Endothelial cell of umbilical vein (primary cell): Measurements from ENCODE around the gene VPS11.

Experiments
- CTCF ChIP-seq, 2 donors: IDR thresholded peaks; 1 replicate in 1 of 2; 2 replicates in 1 of 2; pipeline ENCODE4 v1.5.1; 2011; ENCODE audit warnings: low read length in 2 of 2, mild to moderate bottlenecking in 2 of 2, moderate library complexity in 2 of 2, control low read depth in 1 of 2, inconsistent platforms in 1 of 2, low read depth in 1 of 2; ENCODE audit not compliant: insufficient read depth in 1 of 2; ENCODE audit errors: extremely low read depth in 1 of 2
- EZH2 ChIP-seq: IDR thresholded peaks from 2 replicates; pipeline ENCODE4 v1.6.1; 2012; ENCODE audit warnings: borderline replicate concordance, low read depth, mild to moderate bottlenecking, moderate library complexity, low read length, inconsistent platforms; ENCODE audit not compliant: severe bottlenecking
- FOS ChIP-seq: IDR thresholded peaks from 2 replicates; pipeline ENCODE4 v1.6.1; 2011; ENCODE audit warnings: mild to moderate bottlenecking, low read length, moderate library complexity, borderline replicate concordance; ENCODE audit not compliant: insufficient read depth
- GATA2 ChIP-seq: IDR thresholded peaks from 2 replicates; pipeline ENCODE4 v1.7.0; 2011; ENCODE audit warnings: low read depth, mild to moderate bottlenecking, moderate library complexity, mixed read lengths, low read length; ENCODE audit not compliant: insufficient read length, insufficient read depth
- JUN ChIP-seq: IDR thresholded peaks from 2 replicates; pipeline ENCODE4 v1.6.1; 2011; ENCODE audit warnings: borderline replicate concordance, low read depth; ENCODE audit not compliant: insufficient read length, insufficient read depth
- MAX ChIP-seq: IDR thresholded peaks from 2 replicates; pipeline ENCODE4 v1.6.1; 2011; ENCODE audit not compliant: insufficient read depth, insufficient read length
- POLR2A ChIP-seq: IDR thresholded peaks from 2 replicates; pipeline ENCODE4 v1.6.1; 2012; ENCODE audit warnings: low read depth, mild to moderate bottlenecking, control low read depth, low read length
- POLR2AphosphoS5 ChIP-seq: IDR thresholded peaks from 2 replicates; pipeline ENCODE4 v1.6.1; 2012; ENCODE audit warnings: low read depth, mild to moderate bottlenecking, control low read depth, low read length, moderate library complexity; ENCODE audit not compliant: insufficient read depth

GRCh38 chr11:119044708-119045107 is 22.9 kb upstream of the VPS11 start:
- no peak for TF ChIP-seq POLR2AphosphoS5
- TF ChIP-seq CTCF (IDR thresholded peaks at IDR 0.05; ENCODE audit: extremely low read depth in 1 of 2, insufficient read depth in 1 of 2, low read depth in 1 of 2, low read length in 2 of 2), result peak in 1 of 2 donors; percentile 25
- TF ChIP-seq EZH2, result no peak
- TF ChIP-seq POLR2A, result no peak
- TF ChIP-seq JUN, result no peak
- TF ChIP-seq MAX, result no peak
- TF ChIP-seq FOS, result no peak
- no peak for TF ChIP-seq GATA2
